ENCODE results near the gene GRAMD1B.
"Not testable (repeated sequence)": the region's sequence is repeated elsewhere in the genome, so short reads cannot be mapped to it uniquely, and the experiment has no call there.

DNA sequence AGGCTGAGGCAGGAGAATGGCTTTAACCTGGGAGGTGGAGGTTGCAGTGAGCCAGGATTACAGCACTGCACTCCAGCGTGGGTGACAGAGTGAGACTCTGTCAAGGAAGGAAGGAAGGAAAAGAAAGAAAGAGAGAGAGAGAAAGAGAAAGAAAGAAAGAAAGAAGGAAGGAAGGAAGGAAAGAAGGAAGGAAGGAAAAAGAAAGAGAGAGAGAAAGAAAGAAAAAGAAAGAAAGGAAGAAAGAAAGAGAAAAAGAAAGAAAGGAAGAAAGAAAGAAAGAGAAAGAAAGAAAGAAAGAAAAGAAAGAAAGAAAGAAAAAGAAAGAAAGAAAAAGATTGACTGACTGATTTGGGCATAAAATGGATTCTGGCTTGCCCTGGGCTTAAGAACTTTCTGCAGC lies 36.1 kb downstream of the GRAMD1B start:
- TF ChIP-seq, protein P1, sequence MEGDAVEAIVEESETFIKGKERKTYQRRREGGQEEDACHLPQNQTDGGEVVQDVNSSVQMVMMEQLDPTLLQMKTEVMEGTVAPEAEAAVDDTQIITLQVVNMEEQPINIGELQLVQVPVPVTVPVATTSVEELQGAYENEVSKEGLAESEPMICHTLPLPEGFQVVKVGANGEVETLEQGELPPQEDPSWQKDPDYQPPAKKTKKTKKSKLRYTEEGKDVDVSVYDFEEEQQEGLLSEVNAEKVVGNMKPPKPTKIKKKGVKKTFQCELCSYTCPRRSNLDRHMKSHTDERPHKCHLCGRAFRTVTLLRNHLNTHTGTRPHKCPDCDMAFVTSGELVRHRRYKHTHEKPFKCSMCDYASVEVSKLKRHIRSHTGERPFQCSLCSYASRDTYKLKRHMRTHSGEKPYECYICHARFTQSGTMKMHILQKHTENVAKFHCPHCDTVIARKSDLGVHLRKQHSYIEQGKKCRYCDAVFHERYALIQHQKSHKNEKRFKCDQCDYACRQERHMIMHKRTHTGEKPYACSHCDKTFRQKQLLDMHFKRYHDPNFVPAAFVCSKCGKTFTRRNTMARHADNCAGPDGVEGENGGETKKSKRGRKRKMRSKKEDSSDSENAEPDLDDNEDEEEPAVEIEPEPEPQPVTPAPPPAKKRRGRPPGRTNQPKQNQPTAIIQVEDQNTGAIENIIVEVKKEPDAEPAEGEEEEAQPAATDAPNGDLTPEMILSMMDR (conservative IDR thresholded peaks at IDR 0.05), result not testable (repeated sequence)
- not testable (repeated sequence) for TF ChIP-seq ZFX (IDR thresholded peaks at IDR 0.05)

Measured in C4-2B (cell line).